GM12891 (cell line): ENCODE results near the gene FAM25G. TPM values are rescaled to one million over a fixed set of nuclear protein-coding genes. Genes with fewer than 3 reads are reported as not detected.
"Not testable (repeated sequence)": the region's sequence is repeated elsewhere in the genome, so short reads cannot be mapped to it uniquely, and the experiment has no call there.

Source experiments
- DNase-seq: peaks from one replicate; pipeline ENCODE4 v3.0.0; 2011; ENCODE audit warnings: low spot score; ENCODE audit not compliant: insufficient read length
- FAIRE-seq: peaks from 2 replicates; lab custom pipeline; 2011; peaks lifted over from hg19 to GRCh38; lab: Jason Lieb, UNC
- polyA plus RNA-seq: library from polyadenylated mRNA; unstranded; fragments of >200 nt; gene quantifications from one replicate; pipeline ENCODE4 v1.2.1, GENCODE V29; 2012; ENCODE audit warnings: low read depth, missing spikeins, inconsistent platforms; ENCODE audit not compliant: missing spikeins

Gene FAM25G
- polyA plus RNA-seq: not detected

GRCh38 chr10:47491600-47491999 lies at the start of gene FAM25G:
FAM25G (minus strand) TSS chr10:47491700; CDS start chr10:47491674, 26 bp downstream.
- FAIRE-seq, DNase-seq: not testable (repeated sequence)

DNA sequence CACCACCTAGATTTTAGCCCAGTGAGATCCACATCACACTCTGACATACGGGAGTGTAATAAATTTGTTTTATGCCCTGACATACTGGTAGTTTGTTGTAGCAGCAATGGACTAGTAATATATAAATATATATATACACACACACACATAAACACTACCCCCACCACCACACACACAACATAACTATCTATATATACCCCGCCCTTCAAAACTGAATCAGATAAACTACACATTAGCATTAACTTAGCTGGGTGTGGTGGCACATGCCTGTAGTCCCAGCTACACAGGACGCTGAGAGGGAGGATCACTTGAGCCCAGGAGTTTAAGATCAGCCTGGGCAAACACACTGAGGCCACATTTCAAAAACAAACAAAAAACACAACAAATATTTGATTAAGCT lies 44.9 kb upstream of the FAM25G start:
- FAIRE-seq, DNase-seq: not testable (repeated sequence)

GRCh38 chr10:47523475-47523874 lies 32.0 kb upstream of the FAM25G start, which contains the start of gene AGAP9:
AGAP9 (minus strand) TSS chr10:47523638; CDS start chr10:47523526, 112 bp downstream.
- not testable (repeated sequence) for DNase-seq, FAIRE-seq

GRCh38 chr10:47502313-47502712 lies 10.8 kb upstream of the FAM25G start:
- not testable (repeated sequence) for FAIRE-seq, DNase-seq

GRCh38 chr10:47494226-47494625 lies 2.7 kb upstream of the FAM25G start:
- not testable (repeated sequence) for DNase-seq, FAIRE-seq

DNA sequence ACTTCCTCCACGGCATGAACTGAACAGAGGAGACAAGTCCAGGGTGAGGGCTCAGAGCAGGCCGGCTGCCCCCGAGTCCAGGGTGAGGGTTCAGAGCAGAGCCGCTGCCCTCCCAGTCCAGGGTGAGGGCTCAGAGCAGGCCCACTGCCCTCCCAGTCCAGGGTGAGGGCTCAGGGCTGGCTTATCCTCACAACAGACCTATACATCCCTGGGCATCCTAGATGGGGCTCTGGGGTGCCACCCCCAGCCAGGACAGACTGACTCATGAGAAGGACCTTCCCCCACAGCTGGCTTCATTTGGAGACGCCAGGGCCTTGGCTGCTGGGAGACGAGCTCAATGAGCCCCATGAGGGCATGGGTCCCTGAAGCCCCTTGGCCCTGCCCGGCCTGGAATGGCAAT lies 1.9 kb downstream of the FAM25G start:
- not testable (repeated sequence) for DNase-seq, FAIRE-seq

GRCh38 chr10:47485943-47486342 lies 5.6 kb downstream of the FAM25G start:
- FAIRE-seq, DNase-seq: not testable (repeated sequence)

GRCh38 chr10:47484786-47485185 lies 6.7 kb downstream of the FAM25G start:
- not testable (repeated sequence) for FAIRE-seq, DNase-seq

DNA sequence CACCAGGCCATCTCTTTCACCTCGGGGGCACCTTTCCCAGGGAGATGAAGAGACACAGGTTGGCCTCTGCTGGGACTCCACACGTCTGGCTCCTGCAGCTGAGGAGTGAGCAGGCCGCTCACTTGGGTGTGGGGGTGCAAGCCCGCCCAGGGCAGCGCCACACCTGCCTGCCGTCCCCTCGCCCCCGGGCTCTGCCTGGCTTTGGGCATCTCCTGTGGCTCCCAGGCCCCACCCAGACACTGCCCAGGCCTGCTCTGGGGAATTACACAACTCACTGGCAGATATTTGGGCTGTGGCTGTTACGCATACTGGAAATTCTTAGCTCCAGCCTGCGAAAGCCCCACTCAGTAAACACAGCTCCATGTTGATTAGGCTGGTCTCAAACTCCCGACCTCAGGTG lies 7.6 kb downstream of the FAM25G start, which contains the start of gene ANXA8:
ANXA8 (minus strand) TSS at position 193 of the 400 bp plus-strand sequence; CDS start at position 11, 182 bp downstream.
- FAIRE-seq, DNase-seq: not testable (repeated sequence)

GRCh38 chr10:47482367-47482766 lies 9.1 kb downstream of the FAM25G start:
- DNase-seq, FAIRE-seq: not testable (repeated sequence)

- not testable (repeated sequence) for FAIRE-seq, DNase-seq
These were observed 9.7 kb downstream of the FAM25G start for GRCh38 chr10:47481768-47482181.

GRCh38 chr10:47481182-47481766 lies 10.2 kb downstream of the FAM25G start:
- FAIRE-seq, DNase-seq: not testable (repeated sequence)

- not testable (repeated sequence) for DNase-seq, FAIRE-seq
These were observed 11.4 kb downstream of the FAM25G start for GRCh38 chr10:47480133-47480532.

DNA sequence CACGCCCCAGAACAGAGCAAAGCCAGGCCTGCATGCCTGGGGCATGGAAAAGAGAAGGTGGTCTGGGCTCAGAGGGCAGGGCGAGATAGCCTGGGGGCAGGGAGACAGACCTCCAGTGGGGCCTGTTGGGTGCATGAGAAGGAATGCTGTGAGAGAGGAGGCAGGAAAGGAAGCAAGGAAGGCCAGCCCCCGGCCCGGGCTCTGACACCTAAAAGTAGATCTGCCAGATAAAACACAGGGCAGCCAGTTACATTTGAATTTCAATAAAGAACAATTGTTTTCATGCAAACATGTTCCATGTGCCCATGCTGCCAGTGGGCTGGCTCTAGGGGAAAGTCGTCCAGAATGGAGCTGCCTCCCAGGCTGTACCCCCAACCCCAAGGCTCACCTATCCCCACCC lies 13.4 kb downstream of the FAM25G start:
- FAIRE-seq, DNase-seq: not testable (repeated sequence)

- FAIRE-seq, DNase-seq: not testable (repeated sequence)
These were observed 14.4 kb downstream of the FAM25G start for GRCh38 chr10:47477078-47477477.

DNA sequence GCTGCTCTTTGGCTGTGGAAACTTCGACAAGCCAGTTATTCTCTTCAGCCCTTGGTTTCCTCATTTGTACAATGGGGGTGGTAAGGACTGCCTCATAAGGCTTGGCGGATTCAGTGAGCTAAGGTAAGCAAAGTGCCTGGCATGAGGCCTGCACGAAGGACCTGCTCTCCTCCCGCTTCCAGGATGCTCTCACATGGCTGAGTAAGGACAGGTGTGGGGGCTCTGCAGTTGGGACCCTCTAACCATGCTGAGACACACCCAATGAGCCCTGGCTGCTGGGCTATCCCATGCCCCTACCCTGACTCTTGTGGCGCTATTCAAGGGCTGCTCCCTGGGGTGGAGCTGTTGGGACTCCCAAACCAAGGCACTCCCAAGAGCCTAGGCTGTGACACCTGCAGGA lies 16.4 kb downstream of the FAM25G start:
- not testable (repeated sequence) for DNase-seq, FAIRE-seq

GRCh38 chr10:47473516-47473915 lies 18.0 kb downstream of the FAM25G start:
- FAIRE-seq, DNase-seq: not testable (repeated sequence)

DNA sequence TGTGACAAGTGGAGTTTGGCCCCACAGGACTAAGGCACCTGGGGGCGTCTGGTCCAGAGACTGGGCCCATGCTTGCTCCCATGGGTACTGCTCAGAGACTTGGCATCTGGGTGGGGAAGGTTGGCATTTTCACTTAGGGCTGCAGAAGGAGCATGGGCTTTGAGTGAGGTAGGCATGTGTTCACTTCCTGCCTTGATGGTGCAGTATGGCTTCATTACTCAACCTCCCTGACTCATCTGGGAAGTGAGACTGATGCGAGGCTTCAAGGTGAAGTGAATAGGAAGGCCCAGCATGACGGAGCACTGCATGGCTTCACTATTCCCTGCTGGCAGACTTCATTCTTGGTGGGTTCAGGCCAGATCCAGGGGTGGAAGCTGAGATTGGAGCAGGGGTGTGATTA lies 18.9 kb downstream of the FAM25G start:
- FAIRE-seq, DNase-seq: not testable (repeated sequence)

GRCh38 chr10:47472072-47472471 lies 19.4 kb downstream of the FAM25G start:
- not testable (repeated sequence) for DNase-seq, FAIRE-seq

DNA sequence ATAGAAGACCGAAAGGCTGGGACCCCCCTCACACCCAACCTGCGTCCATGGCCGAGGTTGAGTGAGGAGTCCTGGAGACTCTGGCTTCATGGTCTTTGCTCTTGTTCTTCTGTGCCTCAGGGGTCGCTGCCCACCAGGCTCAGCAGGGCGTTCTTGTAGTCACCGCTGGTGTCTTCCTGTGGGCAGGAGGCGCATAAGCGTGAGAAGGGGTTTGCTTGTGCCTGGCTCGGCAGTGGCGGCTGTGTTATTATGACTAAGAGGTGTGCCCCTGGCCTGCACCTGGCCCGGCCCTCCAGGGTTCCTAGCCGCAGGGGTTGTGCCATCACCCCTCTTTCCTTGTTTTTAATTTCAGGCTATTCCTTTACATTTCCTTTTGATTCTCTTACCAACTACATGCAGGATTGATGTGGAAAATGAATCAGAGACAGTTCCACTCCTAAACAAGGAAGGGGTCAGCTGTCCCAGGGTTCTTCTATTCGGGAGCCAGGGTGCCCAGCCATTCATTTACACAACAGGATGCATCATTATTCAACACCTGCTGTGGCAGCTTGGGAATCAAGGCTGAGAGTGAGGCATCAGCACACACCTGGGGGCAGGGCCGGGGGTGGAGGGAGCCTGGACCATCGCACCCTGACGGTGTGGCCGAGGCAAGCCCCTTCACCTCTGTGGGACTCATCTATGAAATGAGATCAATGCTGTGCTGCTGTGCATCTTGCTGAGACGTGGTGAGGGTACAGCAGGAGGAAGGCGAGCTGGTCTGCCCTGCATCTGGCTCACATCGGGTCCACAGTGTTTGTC lies 22.6 kb downstream of the FAM25G start:
- not testable (repeated sequence) for FAIRE-seq, DNase-seq
